SH-SY5Y (cell line): ENCODE results near the gene TCHH.

Experiments used
- GATA2 ChIP-seq: IDR thresholded peaks from 2 replicates; pipeline ENCODE4 v1.6.1; 2011; ENCODE audit warnings: mild to moderate bottlenecking, low read depth, low read length
- GATA3 ChIP-seq: IDR thresholded peaks from 2 replicates; pipeline ENCODE4 v1.6.1; 2011; ENCODE audit warnings: low read depth, mild to moderate bottlenecking, low read length, moderate library complexity

- TF ChIP-seq GATA2 (no peak), GATA3 (no peak)
Observed at GRCh38 chr1:152159144-152159543, 43.9 kb upstream of the TCHH start, which contains the start of gene RPTN.
